ENCODE measurements around the gene MICU2. TPM values are rescaled to one million over a fixed set of nuclear protein-coding genes. Genes with fewer than 3 reads are reported as not detected.

Gene MICU2
- total RNA-seq, 1 experiment from 2014 or later, result 56.0 TPM

- Histone ChIP-seq H3K4me3 (ENCODE audit: low read depth, low read length, poor library complexity, severe bottlenecking) (no peak overlapping the region), H3K27me3 (replicated peaks; ENCODE audit: insufficient read depth, low read depth, low read length, poor library complexity) (no peaks in the 10 kb centered on the region), H3K4me1 (ENCODE audit: insufficient read depth, low read length, poor library complexity, severe bottlenecking) (peaks cover 3% of the 10 kb centered on the region), H3K27ac (ENCODE audit: low read depth, low read length, poor library complexity, severe bottlenecking) (no peak overlapping the region), H3K9me3 (ENCODE audit: low read depth, low read length, poor library complexity, severe bottlenecking) (no peaks in the 10 kb centered on the region), H3K36me3 (ENCODE audit: insufficient read depth, low read length, poor library complexity, severe bottlenecking) (no peaks in the 10 kb centered on the region)
- POLR2A ChIA-PET (ENCODE audit: low non-redundant PET), result interaction anchor here (0.6 kb wide), 1 partner anchor 231 kb away, joined by 3 read pairs; no protein-coding TSS in a partner anchor
- intact Hi-C loops (cut with micrococcal nuclease; ENCODE audit: unreplicated experiment), result loop anchor here (5.0 kb wide), 1 partner anchor 52 kb away; no protein-coding TSS in a partner anchor
- CTCF ChIA-PET, result no interaction called here
- DNase-seq (ENCODE audit: low spot score), result no peak
- BruUV-seq (replicated peaks), result no TSS peak
- no peak for TF ChIP-seq EZH2 (IDR thresholded peaks at IDR 0.05; ENCODE audit: borderline replicate concordance, low read depth, low read length, poor library complexity, severe bottlenecking)
- TF ChIP-seq, protein P1, sequence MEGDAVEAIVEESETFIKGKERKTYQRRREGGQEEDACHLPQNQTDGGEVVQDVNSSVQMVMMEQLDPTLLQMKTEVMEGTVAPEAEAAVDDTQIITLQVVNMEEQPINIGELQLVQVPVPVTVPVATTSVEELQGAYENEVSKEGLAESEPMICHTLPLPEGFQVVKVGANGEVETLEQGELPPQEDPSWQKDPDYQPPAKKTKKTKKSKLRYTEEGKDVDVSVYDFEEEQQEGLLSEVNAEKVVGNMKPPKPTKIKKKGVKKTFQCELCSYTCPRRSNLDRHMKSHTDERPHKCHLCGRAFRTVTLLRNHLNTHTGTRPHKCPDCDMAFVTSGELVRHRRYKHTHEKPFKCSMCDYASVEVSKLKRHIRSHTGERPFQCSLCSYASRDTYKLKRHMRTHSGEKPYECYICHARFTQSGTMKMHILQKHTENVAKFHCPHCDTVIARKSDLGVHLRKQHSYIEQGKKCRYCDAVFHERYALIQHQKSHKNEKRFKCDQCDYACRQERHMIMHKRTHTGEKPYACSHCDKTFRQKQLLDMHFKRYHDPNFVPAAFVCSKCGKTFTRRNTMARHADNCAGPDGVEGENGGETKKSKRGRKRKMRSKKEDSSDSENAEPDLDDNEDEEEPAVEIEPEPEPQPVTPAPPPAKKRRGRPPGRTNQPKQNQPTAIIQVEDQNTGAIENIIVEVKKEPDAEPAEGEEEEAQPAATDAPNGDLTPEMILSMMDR (conservative IDR thresholded peaks at IDR 0.05; ENCODE audit: low read depth, low read length), result no peak
These were observed 11.5 kb upstream of the MICU2 start for GRCh38 chr13:21615427-21615826.

DNA sequence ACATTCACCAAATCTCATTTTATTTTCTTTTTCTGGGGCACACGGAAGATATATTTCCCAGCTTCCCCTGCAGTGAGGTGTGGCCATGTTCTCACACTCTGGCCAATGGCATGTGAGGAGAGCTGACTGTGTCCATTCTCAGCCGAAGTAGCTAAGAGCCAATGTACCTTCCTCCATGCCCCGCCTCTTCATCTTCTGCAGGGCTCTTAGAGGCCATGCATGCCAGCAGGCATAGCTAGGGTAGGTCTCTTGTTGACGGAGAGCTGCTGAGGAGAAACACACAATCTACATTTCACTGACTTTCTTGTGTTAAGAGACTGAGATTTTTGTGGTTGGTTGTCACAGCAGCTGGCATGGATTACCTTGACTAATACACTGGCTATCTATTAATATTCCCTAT lies 9.8 kb upstream of the MICU2 start:
- intact Hi-C loops (cut with micrococcal nuclease; ENCODE audit: unreplicated experiment), result no loop called here

DNA sequence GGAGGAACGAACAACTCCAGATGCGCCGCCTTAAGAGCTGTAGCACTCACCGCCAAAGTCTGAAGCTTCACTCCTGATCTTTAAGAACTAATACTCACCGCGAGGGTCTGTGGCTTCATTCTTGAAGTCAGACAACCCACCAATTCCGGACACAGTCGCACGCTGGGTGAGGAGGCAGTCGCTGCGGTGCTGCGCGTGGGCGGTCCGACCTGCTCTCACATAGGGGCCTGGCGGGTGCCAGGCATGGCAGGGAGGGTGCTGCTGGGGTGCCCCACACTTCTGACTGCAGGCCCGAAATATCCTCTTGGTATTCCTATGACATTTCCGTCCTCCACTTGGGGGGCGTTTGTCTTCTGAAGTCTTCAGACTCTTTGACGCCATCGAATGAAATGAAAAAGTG lies 7.4 kb upstream of the MICU2 start:
- no peaks in the 10 kb centered on the region for H3K36me3 ChIP-seq (ENCODE audit: insufficient read depth, low read length, poor library complexity, severe bottlenecking)
- ChIA-PET POLR2A (ENCODE audit: low non-redundant PET) (no interaction called here), CTCF (no interaction called here)
- no peak overlapping the region for H3K27ac ChIP-seq (ENCODE audit: low read depth, low read length, poor library complexity, severe bottlenecking)
- intact Hi-C loops (cut with micrococcal nuclease; ENCODE audit: unreplicated experiment), result no loop called here
- no peak overlapping the region for H3K4me3 ChIP-seq (ENCODE audit: low read depth, low read length, poor library complexity, severe bottlenecking)
- BruUV-seq (replicated peaks), result no TSS peak
- H3K4me1 ChIP-seq (ENCODE audit: insufficient read depth, low read length, poor library complexity, severe bottlenecking), result peaks cover 1% of the 10 kb centered on the region
- no peak for DNase-seq (ENCODE audit: low spot score)
- TF ChIP-seq, protein P1 (conservative IDR thresholded peaks at IDR 0.05; ENCODE audit: low read depth, low read length), result no peak
- TF ChIP-seq EZH2 (IDR thresholded peaks at IDR 0.05; ENCODE audit: borderline replicate concordance, low read depth, low read length, poor library complexity, severe bottlenecking), result no peak
- no peaks in the 10 kb centered on the region for H3K27me3 ChIP-seq (replicated peaks; ENCODE audit: insufficient read depth, low read depth, low read length, poor library complexity)
- H3K9me3 ChIP-seq (ENCODE audit: low read depth, low read length, poor library complexity, severe bottlenecking), result no peaks in the 10 kb centered on the region

More for the DNA sequence above, 9.8 kb upstream of the MICU2 start:
- no peak for DNase-seq (ENCODE audit: low spot score)
- no peak overlapping the region for H3K27ac ChIP-seq (ENCODE audit: low read depth, low read length, poor library complexity, severe bottlenecking)
- peaks cover 3% of the 10 kb centered on the region for H3K4me1 ChIP-seq (ENCODE audit: insufficient read depth, low read length, poor library complexity, severe bottlenecking)
- ChIA-PET POLR2A (ENCODE audit: low non-redundant PET) (no interaction called here), CTCF (no interaction called here)
- no peaks in the 10 kb centered on the region for H3K27me3 ChIP-seq (replicated peaks; ENCODE audit: insufficient read depth, low read depth, low read length, poor library complexity)
- H3K9me3 ChIP-seq (ENCODE audit: low read depth, low read length, poor library complexity, severe bottlenecking), result no peaks in the 10 kb centered on the region
- no peak for TF ChIP-seq EZH2 (IDR thresholded peaks at IDR 0.05; ENCODE audit: borderline replicate concordance, low read depth, low read length, poor library complexity, severe bottlenecking)
- TF ChIP-seq, protein P1 (conservative IDR thresholded peaks at IDR 0.05; ENCODE audit: low read depth, low read length), result no peak
- H3K4me3 ChIP-seq (ENCODE audit: low read depth, low read length, poor library complexity, severe bottlenecking), result no peak overlapping the region
- H3K36me3 ChIP-seq (ENCODE audit: insufficient read depth, low read length, poor library complexity, severe bottlenecking), result no peaks in the 10 kb centered on the region
- no TSS peak for BruUV-seq (replicated peaks)

Measured in A673 (cell line).